Ovary (tissue), 10 donors: ENCODE measurements around the gene WDR38. TPM values are rescaled to one million over a fixed set of nuclear protein-coding genes. Genes with fewer than 3 reads are reported as not detected.

Source experiments
- DNase-seq, 5 donors: peaks; one replicate each; pipeline ENCODE4 v3.0.0-alpha.2; 2019 to 2020
- H3K27ac ChIP-seq, 2 donors: fragments of 200-600 bp; one replicate each; pipeline versions ENCODE4 v1.5.1 to v1.8.0; 2019 to 2022
- H3K27me3 ChIP-seq: fragments of 200-600 bp; one replicate; pipeline ENCODE4 v1.8.0; 2022
- H3K36me3 ChIP-seq: fragments of 200-600 bp; sonication (generic); one replicate; pipeline ENCODE4 v1.5.1; 2019
- H3K4me1 ChIP-seq: one replicate; pipeline ENCODE4 v1.8.1; 2013; ENCODE audit warnings: mild to moderate bottlenecking, moderate library complexity; ENCODE audit not compliant: insufficient read depth
- H3K4me3 ChIP-seq: fragments of 200-600 bp; sonication (generic); one replicate; pipeline ENCODE4 v1.5.1; 2017
- H3K9me3 ChIP-seq, 2 donors: fragments of 200-600 bp in 1 of 2; sonication (generic) in 1 of 2; one replicate each; pipeline versions ENCODE4 v1.5.1 to v1.8.1; 2013 to 2019; ENCODE audit warnings: mild to moderate bottlenecking in 1 of 2, moderate library complexity in 1 of 2
- CTCF ChIP-seq, 3 donors: fragments of 450-650 bp in 2 of 3; fragments of 200-600 bp in 1 of 3; IDR thresholded peaks; one replicate each; pipeline versions ENCODE4 v1.5.1 to v1.8.0; 2016 to 2022; ENCODE audit warnings: antibody characterized with exemption in 3 of 3, mild to moderate bottlenecking in 1 of 3
- EP300 ChIP-seq: sonication (generic); formaldehyde crosslinking; IDR thresholded peaks from one replicate; pipeline ENCODE4 v1.6.1; 2017; ENCODE audit warnings: antibody characterized with exemption
- POLR2A ChIP-seq: fragments of 450-650 bp; IDR thresholded peaks from one replicate; pipeline ENCODE4 v1.6.1; 2017; ENCODE audit warnings: antibody characterized with exemption, mild to moderate bottlenecking, moderate library complexity
- WGBS, 3 donors: extraction: QIAGEN DNeasy Blood & Tissue Kit in 1 of 3; methylation state at CpG; one replicate each; pipeline versions ENCODE4 v1.1.5 to v1.1.7; 2013 to 2017; 5-methylcytosine and 5-hydroxymethylcytosine counted together
- intact Hi-C, 4 donors: fragments of 100-400 bp; cut with DNase I; formaldehyde crosslinking; loops; one replicate each; pipeline versions ENCODE4 v1.11.0 to v1.15.1; 2022 to 2023
- long read RNA-seq, 3 donors: library from polyadenylated mRNA in 2 of 3; unstranded in 2 of 3; transcript quantifications; one replicate each; pipeline ENCODE4 v2.0.0 and lab custom pipeline, GENCODE V29; 2021 to 2026
- polyA plus RNA-seq, 2 donors: library from polyadenylated mRNA; stranded (reverse); fragments of 200-250 nt in 1 of 2; fragments of 350-450 nt in 1 of 2; fragmentation: Illumina TruSeq in 1 of 2; extraction: RNeasy Lipid Tissue Mini Kit (QIAGEN cat#74804) in 1 of 2; gene quantifications; one replicate each; pipeline ENCODE4 v1.2.3, GENCODE V29; 2013 to 2014
- total RNA-seq, 7 donors: library from RNA; depleted of rRNA in 2 of 7; stranded (reverse); fragments of >200 nt in 2 of 7; fragmentation: NEBNext Ultra II Directional in 3 of 7; extraction: Animal tissue kit (Norgen Biotek cat#: 25700) in 3 of 7; gene quantifications; one replicate each; pipeline versions ENCODE4 v1.1.0 to v1.2.4, GENCODE V29; 2016 to 2023
- donor health status: DM: no; HTN: no; CAD: no; lungs with moderate emphysema.
- donor health status: DM: no; HTN: no; CAD: no.
- donor health status: Bipolar disorder and iron deficiency.
- donor health status: DM: yes; HTN: yes; CAD: no.
- donor health status: DM: no; HTN: no; CAD: no.
- donor health status: DM: yes; HTN: yes; CAD: no.

Gene WDR38
- 10 to 100 TPM in 1 of 7 donors, 1 to 10 TPM in 2, under 1 TPM in 1, not detected in 3; 0.94 to 22.5 (median 1.4) TPM for total RNA-seq
- not detected for polyA plus RNA-seq
- long read RNA-seq, donor 1 = 0 reads
- long read RNA-seq, donor 2 = 0 reads
- long read RNA-seq, donor 3 = 0 reads

GRCh38 chr9:124852829-124853531, at the start of gene WDR38:
TSS of gene WDR38 (plus strand) at chr9:124853460. CDS start at chr9:124853532, 72 bp downstream.
- Histone ChIP-seq H3K4me1 (peaks cover 4% of the 10 kb centered on the region), H3K36me3 (no peaks in the 10 kb centered on the region), H3K27me3 (no peaks in the 10 kb centered on the region), H3K9me3 (no peaks in the 10 kb centered on the region), H3K4me3 (peak within 1 kb of the TSS; percentile 31), H3K27ac (peak within 1 kb of the TSS; percentile 8 to 36)
- peak; percentile 60 to 85 (median 75) for DNase-seq
- TF ChIP-seq CTCF (IDR thresholded peaks at IDR 0.05) (peak; percentile 99 to 100 (median 99)), POLR2A (peak; percentile 25), EP300 (no peak)
- intact Hi-C loops = loop anchor here (1.0 to 10.0 kb wide), 6 partner anchors 77 to 238 kb away; no protein-coding TSS in a partner anchor
- 1 to 3% (median 1%) methylated on average over 51 of the region's 51 CpGs for WGBS, 3 donors

GRCh38 chr9:124803911-124804310, 49.3 kb upstream of the WDR38 start:
- Histone ChIP-seq H3K27me3 (no peaks in the 10 kb centered on the region), H3K9me3 (no peaks in the 10 kb centered on the region), H3K4me3 (no peak overlapping the region), H3K27ac (no peak overlapping the region), H3K4me1 (peaks cover 5% of the 10 kb centered on the region), H3K36me3 (no peaks in the 10 kb centered on the region)
- WGBS, 3 donors = 94 to 97% (median 94%) methylated on average over 8 of the region's 8 CpGs
- no peak for DNase-seq
- intact Hi-C loops = no loop called here
- TF ChIP-seq POLR2A (no peak), CTCF (IDR thresholded peaks at IDR 0.05) (no peak), EP300 (no peak)

- 35 to 41% (median 40%) methylated on average over 4 of the region's 4 CpGs for WGBS, 3 donors
- no peak for TF ChIP-seq EP300
- no peak for TF ChIP-seq CTCF (IDR thresholded peaks at IDR 0.05)
- intact Hi-C loops = no loop called here
- no peak for DNase-seq
- Histone ChIP-seq H3K9me3 (no peaks in the 10 kb centered on the region), H3K27me3 (no peaks in the 10 kb centered on the region), H3K27ac (no peak overlapping the region), H3K4me3 (no peak overlapping the region), H3K36me3 (no peaks in the 10 kb centered on the region), H3K4me1 (peaks cover 4% of the 10 kb centered on the region)
Measured at GRCh38 chr9:124805186-124805585, 48.1 kb upstream of the WDR38 start.

- no peaks in the 10 kb centered on the region for H3K36me3 ChIP-seq
- 87 to 90% (median 88%) methylated on average over 12 of the region's 12 CpGs for WGBS, 3 donors
- no peak overlapping the region for H3K27ac ChIP-seq
- no peaks in the 10 kb centered on the region for H3K9me3 ChIP-seq
- no peak overlapping the region for H3K4me3 ChIP-seq
- TF ChIP-seq CTCF (IDR thresholded peaks at IDR 0.05) = no peak
- TF ChIP-seq EP300 = no peak
- TF ChIP-seq POLR2A = no peak
- no peaks in the 10 kb centered on the region for H3K27me3 ChIP-seq
- intact Hi-C loops = no loop called here
- H3K4me1 ChIP-seq = no peaks in the 10 kb centered on the region
- no peak for DNase-seq
Measured at GRCh38 chr9:124808246-124808956, 44.9 kb upstream of the WDR38 start.
